ENCODE measurements around the gene SIPA1L3.

The SIPA1L3 gene

GRCh38 chr19:38209671-38210457, 302.9 kb downstream of the SIPA1L3 start:
- no peak for TF ChIP-seq CTCF (conservative IDR thresholded peaks at IDR 0.05; ENCODE audit: low read length)
- H3K4me3 ChIP-seq (ENCODE audit: low read length): peak overlapping the region; percentile 42
- peak; percentile 46 for DNase-seq (ENCODE audit: low read depth)

- H3K4me3 ChIP-seq (ENCODE audit: low read length): no peak overlapping the region; the same call in 1 of the 2 replicates
- TF ChIP-seq CTCF (conservative IDR thresholded peaks at IDR 0.05; ENCODE audit: low read length): no peak
- DNase-seq (ENCODE audit: low read depth): no peak
These were observed 303.5 kb downstream of the SIPA1L3 start for GRCh38 chr19:38210458-38210987.

- DNase-seq (ENCODE audit: low read depth): no peak
- H3K4me3 ChIP-seq (ENCODE audit: low read length): no peak overlapping the region
- no peak for TF ChIP-seq CTCF (conservative IDR thresholded peaks at IDR 0.05; ENCODE audit: low read length)
These were observed 304.2 kb downstream of the SIPA1L3 start for GRCh38 chr19:38211151-38211591.

- no peak overlapping the region for H3K4me3 ChIP-seq (ENCODE audit: low read length)
- no peak for DNase-seq (ENCODE audit: low read depth)
- no peak for TF ChIP-seq CTCF (conservative IDR thresholded peaks at IDR 0.05; ENCODE audit: low read length)
These were observed 304.8 kb downstream of the SIPA1L3 start for GRCh38 chr19:38211766-38212165.

GRCh38 chr19:38213469-38213868, 306.5 kb downstream of the SIPA1L3 start:
- no peak for TF ChIP-seq CTCF (conservative IDR thresholded peaks at IDR 0.05; ENCODE audit: low read length)
- no peak overlapping the region for H3K4me3 ChIP-seq (ENCODE audit: low read length)
- no peak for DNase-seq (ENCODE audit: low read depth)

GRCh38 chr19:38213911-38214625, 307.1 kb downstream of the SIPA1L3 start:
- DNase-seq (ENCODE audit: low read depth): peak; percentile 70
- H3K4me3 ChIP-seq (ENCODE audit: low read length): no peak overlapping the region
- TF ChIP-seq CTCF (conservative IDR thresholded peaks at IDR 0.05; ENCODE audit: low read length): no peak

All from AG10803 (cell line).